Esophagus muscularis mucosa (tissue), 4 donors: ENCODE measurements around the gene FMN2. TPM values are rescaled to one million over a fixed set of nuclear protein-coding genes. Genes with fewer than 3 reads are reported as not detected.

Experiments
- DNase-seq: peaks from one replicate; pipeline ENCODE4 v3.0.0-alpha.2; 2017; ENCODE audit errors: extremely low spot score
- H3K27ac ChIP-seq, 4 donors: fragments of 200-600 bp; sonication (generic); replicated peaks in 1 of 4; 1 replicate in 3 of 4; 2 replicates in 1 of 4; pipeline ENCODE4 v1.5.1; 2016 to 2019; ENCODE audit warnings: mild to moderate bottlenecking in 1 of 4
- H3K27me3 ChIP-seq, 4 donors: fragments of 200-600 bp; sonication (generic); one replicate each; pipeline versions ENCODE4 v1.5.1 to v1.6.0; 2016 to 2019
- H3K36me3 ChIP-seq, 4 donors: fragments of 200-600 bp; sonication (generic); one replicate each; pipeline ENCODE4 v1.5.1; 2016 to 2019
- H3K4me1 ChIP-seq, 4 donors: fragments of 200-600 bp; sonication (generic); one replicate each; pipeline ENCODE4 v1.5.1; 2016 to 2019
- H3K4me3 ChIP-seq, 4 donors: fragments of 200-600 bp; sonication (generic); 1 replicate in 2 of 4; 2 replicates in 2 of 4; pipeline ENCODE4 v1.5.1; 2016 to 2019; ENCODE audit warnings: mild to moderate bottlenecking in 4 of 4, moderate library complexity in 1 of 4
- H3K9me3 ChIP-seq, 4 donors: fragments of 200-600 bp; sonication (generic); 1 replicate in 3 of 4; 2 replicates in 1 of 4; pipeline ENCODE4 v1.5.1; 2016 to 2019
- CTCF ChIP-seq, 3 experiments: fragments of 200-600 bp in 2 of 3; fragments of 450-650 bp in 1 of 3; sonication (generic) in 2 of 3; IDR thresholded peaks; one replicate each; pipeline ENCODE4 v1.5.1; 2017 to 2019; ENCODE audit warnings: antibody characterized with exemption in 3 of 3, mild to moderate bottlenecking in 2 of 3, moderate library complexity in 1 of 3
- EP300 ChIP-seq: sonication (generic); formaldehyde crosslinking; IDR thresholded peaks from one replicate; pipeline ENCODE4 v1.6.1; 2017; ENCODE audit warnings: antibody characterized with exemption
- POLR2A ChIP-seq: fragments of 450-650 bp; IDR thresholded peaks from one replicate; pipeline ENCODE4 v1.6.1; 2017; ENCODE audit warnings: antibody characterized with exemption, moderate library complexity, mild to moderate bottlenecking, low read depth
- POLR2AphosphoS5 ChIP-seq, 2 donors: sonication (generic); formaldehyde crosslinking; IDR thresholded peaks; one replicate each; pipeline ENCODE4 v1.6.1; 2017; ENCODE audit warnings: antibody characterized with exemption in 2 of 2
- WGBS: methylation state at CpG from one replicate; pipeline ENCODE4 v1.1.5; 2018; 5-methylcytosine and 5-hydroxymethylcytosine counted together
- intact Hi-C: fragments of 100-400 bp; cut with DNase I; formaldehyde crosslinking; loops from one replicate; pipeline ENCODE4 v1.15.1; 2023
- total RNA-seq, 4 donors: library from RNA; depleted of rRNA; stranded (reverse); fragments of >200 nt; gene quantifications; one replicate each; pipeline versions ENCODE4 v1.1.0 to v1.2.1, GENCODE V29; 2016

Gene FMN2
- total RNA-seq = 1 to 10 TPM in 3 of 4 donors, under 1 TPM in 1; 0.32 to 2.5 (median 1.4) TPM

DNA sequence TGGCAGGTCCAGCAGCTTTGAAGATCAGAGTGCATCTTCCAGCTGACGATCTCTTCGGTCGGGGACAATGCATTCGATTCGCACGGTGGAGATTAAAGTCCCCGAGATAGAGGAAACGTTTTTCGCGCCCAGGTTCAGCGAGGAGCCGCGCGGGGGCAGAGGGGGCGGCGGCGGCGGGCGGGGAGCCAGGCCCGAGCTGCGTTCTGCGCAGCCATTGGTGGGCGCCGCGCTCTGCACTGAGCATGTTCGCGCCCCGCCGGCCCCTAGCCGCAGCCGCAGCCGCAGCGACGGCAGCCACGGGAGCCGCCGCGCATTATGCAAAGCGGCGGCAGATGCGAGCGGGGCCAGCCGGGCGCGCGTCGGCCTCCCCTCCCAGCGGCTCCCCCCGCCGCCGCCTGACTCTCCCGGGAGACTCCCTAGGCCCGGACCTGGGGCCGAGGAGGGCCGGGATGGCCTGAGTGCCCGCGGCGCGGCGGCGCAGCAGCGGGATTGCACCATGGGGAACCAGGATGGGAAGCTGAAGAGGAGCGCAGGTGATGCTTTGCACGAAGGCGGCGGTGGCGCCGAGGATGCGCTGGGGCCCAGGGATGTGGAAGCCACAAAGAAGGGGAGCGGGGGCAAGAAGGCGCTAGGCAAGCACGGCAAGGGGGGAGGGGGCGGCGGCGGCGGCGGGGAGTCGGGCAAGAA is at the start of gene FMN2:
TSS of gene FMN2 (plus strand) at position 270 of the 687 bp plus-strand sequence. CDS start at position 497, 227 bp downstream.
- DNase-seq = no peak
- H3K27me3 ChIP-seq = peaks cover 0 to 84% (median 21%) of the 10 kb centered on the region in 4 donors
- WGBS = under 1% methylated on average over 26 of the region's 78 CpGs
- TF ChIP-seq EP300 (no peak), POLR2A (no peak), POLR2AphosphoS5 (IDR thresholded peaks at IDR 0.05) (no peak), CTCF (IDR thresholded peaks at IDR 0.05) (no peak)
- intact Hi-C loops = no loop called here
- H3K4me3 ChIP-seq = peak within 1 kb of the TSS; percentile 53 to 62 (median 58)
- H3K4me1 ChIP-seq = peaks cover 22 to 27% (median 26%) of the 10 kb centered on the region in 4 donors
- H3K36me3 ChIP-seq = no peaks in the 10 kb centered on the region
- H3K27ac ChIP-seq = peak within 1 kb of the TSS in 2 of 4 donors; percentile 11 to 67
- no peaks in the 10 kb centered on the region for H3K9me3 ChIP-seq

DNA sequence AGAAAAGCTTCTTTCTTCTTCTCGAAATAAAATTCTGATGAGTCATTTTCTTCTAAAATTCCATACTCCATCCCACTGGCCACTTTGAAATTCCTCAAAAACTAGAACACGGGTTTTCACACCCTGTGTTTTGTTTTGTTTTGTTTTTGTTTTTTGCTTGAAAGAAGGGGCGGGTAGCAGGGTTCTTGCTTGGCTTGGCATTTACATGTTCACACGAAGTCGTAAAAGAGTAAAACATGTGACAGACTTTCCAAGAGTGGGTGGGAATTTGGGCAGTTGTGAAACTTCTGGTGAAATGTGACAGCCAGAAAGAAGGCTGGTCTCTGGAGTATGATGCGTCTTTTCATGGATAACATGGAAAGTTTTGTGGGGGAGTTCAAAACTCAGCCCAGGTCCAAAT is 47.1 kb upstream of the FMN2 start:
- 81% methylated on average over 6 of the region's 6 CpGs for WGBS

DNA sequence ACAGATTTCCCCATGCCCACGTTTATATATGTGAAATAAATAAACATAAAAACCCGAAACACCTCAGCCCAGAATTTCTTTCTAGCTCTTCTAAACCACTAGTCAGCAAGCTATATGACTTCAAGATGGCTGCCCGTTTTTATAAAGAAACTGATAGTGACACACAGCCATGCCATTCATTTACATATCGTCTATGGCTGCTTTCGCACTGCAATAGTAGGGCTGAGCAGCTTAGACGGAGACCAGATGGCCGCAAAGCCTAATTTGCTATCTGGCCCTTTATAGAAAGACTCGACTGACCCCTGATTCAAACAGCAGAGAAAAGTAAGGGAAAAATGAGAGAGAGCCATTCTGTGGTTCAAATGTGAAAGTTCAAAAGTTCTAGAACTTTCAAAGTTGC is 45.7 kb upstream of the FMN2 start:
- intact Hi-C loops = no loop called here
- TF ChIP-seq EP300 (no peak), CTCF (IDR thresholded peaks at IDR 0.05) (no peak), POLR2A (no peak), POLR2AphosphoS5 (IDR thresholded peaks at IDR 0.05) (no peak)
- no peaks in the 10 kb centered on the region for H3K9me3 ChIP-seq
- DNase-seq = no peak
- H3K4me3 ChIP-seq = no peak overlapping the region
- H3K27ac ChIP-seq = no peak overlapping the region
- H3K27me3 ChIP-seq = no peaks in the 10 kb centered on the region
- 91% methylated on average over 8 of the region's 8 CpGs for WGBS
- H3K4me1 ChIP-seq = no peaks in the 10 kb centered on the region
- H3K36me3 ChIP-seq = no peaks in the 10 kb centered on the region

More for the DNA sequence above, 47.1 kb upstream of the FMN2 start:
- intact Hi-C loops = no loop called here
- H3K4me1 ChIP-seq = no peaks in the 10 kb centered on the region
- no peak overlapping the region for H3K4me3 ChIP-seq
- no peaks in the 10 kb centered on the region for H3K36me3 ChIP-seq
- no peaks in the 10 kb centered on the region for H3K27me3 ChIP-seq
- no peaks in the 10 kb centered on the region for H3K9me3 ChIP-seq
- no peak for DNase-seq
- TF ChIP-seq EP300 (no peak), CTCF (IDR thresholded peaks at IDR 0.05) (no peak), POLR2AphosphoS5 (IDR thresholded peaks at IDR 0.05) (no peak), POLR2A (no peak)
- H3K27ac ChIP-seq = no peak overlapping the region

- no peaks in the 10 kb centered on the region for H3K9me3 ChIP-seq
- H3K27ac ChIP-seq = no peak overlapping the region
- TF ChIP-seq POLR2A (no peak), POLR2AphosphoS5 (IDR thresholded peaks at IDR 0.05) (no peak), CTCF (IDR thresholded peaks at IDR 0.05) (no peak), EP300 (no peak)
- no peaks in the 10 kb centered on the region for H3K27me3 ChIP-seq
- no peak overlapping the region for H3K4me3 ChIP-seq
- 82% methylated on average over 9 of the region's 9 CpGs for WGBS
- no peak for DNase-seq
- no peaks in the 10 kb centered on the region for H3K4me1 ChIP-seq
- H3K36me3 ChIP-seq = no peaks in the 10 kb centered on the region
- intact Hi-C loops = no loop called here
Measured at GRCh38 chr1:240054109-240054701, 37.5 kb upstream of the FMN2 start.
